H4 (cell line): ENCODE results near the gene C5orf47. TPM values are rescaled to one million over a fixed set of nuclear protein-coding genes. Genes with fewer than 3 reads are reported as not detected.

Source experiments
- DNase-seq: peaks from one replicate; pipeline ENCODE4 v3.0.0-alpha.2; 2015; ENCODE audit warnings: low spot score
- total RNA-seq: library from RNA; depleted of rRNA; stranded (reverse); fragments of >200 nt; shearing (Covaris generic); gene quantifications from 2 replicates; pipeline ENCODE4 v1.2.3, GENCODE V29; 2014

Gene C5orf47
- total RNA-seq, 1 experiment from 2014 or later = not detected

- DNase-seq = no peak
These were observed 17.9 kb upstream of the C5orf47 start for GRCh38 chr5:173970878-173971650.

- no peak for DNase-seq
These were observed 17.2 kb upstream of the C5orf47 start for GRCh38 chr5:173971681-173972345.

- DNase-seq = no peak
These were observed 16.4 kb upstream of the C5orf47 start for GRCh38 chr5:173972607-173972924.

- DNase-seq = peak; percentile 69
These were observed 15.9 kb upstream of the C5orf47 start for GRCh38 chr5:173972925-173973615.

GRCh38 chr5:173973616-173973969 is 15.4 kb upstream of the C5orf47 start:
- DNase-seq = no peak

- DNase-seq = no peak
These were observed 14.2 kb upstream of the C5orf47 start for GRCh38 chr5:173974688-173975239.

GRCh38 chr5:173981185-173981761 is 7.7 kb upstream of the C5orf47 start:
- DNase-seq = no peak

GRCh38 chr5:173984218-173984617 is 4.8 kb upstream of the C5orf47 start:
- peak; percentile 42 for DNase-seq

- DNase-seq = no peak
These were observed 587 bp downstream of the C5orf47 start for GRCh38 chr5:173989432-173990082.

GRCh38 chr5:173997331-173997730 is 8.4 kb downstream of the C5orf47 start:
- no peak for DNase-seq

- no peak for DNase-seq
These were observed 9.6 kb downstream of the C5orf47 start for GRCh38 chr5:173998531-173998930.

- DNase-seq = no peak
These were observed 11.1 kb downstream of the C5orf47 start for GRCh38 chr5:174000076-174000475.

GRCh38 chr5:174003795-174004194 is 14.8 kb downstream of the C5orf47 start:
- DNase-seq = no peak

- DNase-seq = no peak
These were observed 20.0 kb downstream of the C5orf47 start for GRCh38 chr5:174008922-174009321.

- no peak for DNase-seq
These were observed 21.4 kb downstream of the C5orf47 start for GRCh38 chr5:174010365-174010764.

GRCh38 chr5:174011441-174011840 is 22.5 kb downstream of the C5orf47 start:
- DNase-seq = no peak

- peak; percentile 70 for DNase-seq
These were observed 31.3 kb downstream of the C5orf47 start for GRCh38 chr5:174020069-174020927.

- no peak for DNase-seq
These were observed 31.9 kb downstream of the C5orf47 start for GRCh38 chr5:174020928-174021304.

- no peak for DNase-seq
These were observed 33.6 kb downstream of the C5orf47 start for GRCh38 chr5:174022384-174023095.

GRCh38 chr5:174030286-174030685 is 41.3 kb downstream of the C5orf47 start:
- DNase-seq = no peak
